Panc1 (cell line): Measurements from ENCODE around the gene RAP1GDS1.

Source experiments
- CTCF ChIP-seq: fragments of 450-650 bp; IDR thresholded peaks from 2 replicates; pipeline ENCODE4 v1.5.1; 2017; ENCODE audit warnings: mild to moderate bottlenecking
- POLR2AphosphoS5 ChIP-seq: IDR thresholded peaks from 2 replicates; pipeline ENCODE4 v1.6.1; 2012; ENCODE audit warnings: mild to moderate bottlenecking, low read depth, low read length, moderate library complexity
- REST ChIP-seq, 2 experiments: IDR thresholded peaks; 2 replicates each; pipeline ENCODE4 v1.6.1; 2011 to 2012; ENCODE audit warnings: low read depth in 2 of 2, control low read depth in 1 of 2, low read length in 1 of 2, mild to moderate bottlenecking in 1 of 2, moderate library complexity in 1 of 2; ENCODE audit not compliant: insufficient read depth in 1 of 2

DNA sequence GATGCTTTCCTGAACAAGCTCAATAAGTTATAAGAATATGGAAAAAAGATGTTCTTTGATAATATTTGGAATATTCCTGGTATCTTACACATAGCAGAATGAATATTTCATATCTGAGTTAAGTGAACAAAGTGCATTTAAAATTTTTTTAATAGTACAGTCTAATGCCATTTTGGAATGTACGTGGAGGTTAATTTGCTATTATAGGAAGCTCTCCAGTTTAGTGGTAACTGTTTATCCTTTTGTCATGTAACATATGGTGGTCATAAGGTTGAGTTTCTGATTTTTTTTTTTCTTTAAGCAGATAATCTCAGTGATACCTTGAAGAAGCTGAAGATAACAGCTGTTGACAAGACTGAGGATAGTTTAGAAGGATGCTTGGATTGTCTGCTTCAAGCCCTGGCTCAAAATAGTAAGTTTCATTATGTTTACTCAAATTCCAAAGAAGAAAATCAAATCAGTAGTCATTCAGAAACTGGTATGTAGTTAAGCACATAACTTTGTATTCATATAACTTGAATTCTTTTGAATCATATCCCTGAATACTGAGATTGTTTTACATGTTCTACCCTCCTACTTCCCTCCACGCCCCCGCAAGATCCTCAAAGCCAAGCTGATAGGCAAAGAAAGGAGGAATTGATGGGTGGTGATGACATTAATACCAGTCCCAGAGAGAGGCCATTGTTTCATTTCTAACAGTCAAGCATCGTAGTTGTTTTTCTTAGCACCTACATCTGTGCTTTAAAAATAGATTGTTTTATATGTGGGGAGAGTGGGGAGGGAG is 32.1 kb downstream of the RAP1GDS1 start:
- no peak for TF ChIP-seq CTCF
- no peak for TF ChIP-seq POLR2AphosphoS5
- no peak for TF ChIP-seq REST (IDR thresholded peaks at IDR 0.05; ENCODE audit: insufficient read depth in 1 of 2, low read depth in 2 of 2, low read length in 1 of 2)
